ENCODE data around the gene KCNMB4.
"Not testable (repeated sequence)": the region's sequence is repeated elsewhere in the genome, so short reads cannot be mapped to it uniquely, and the experiment has no call there.

KCNMB4 gene

DNA sequence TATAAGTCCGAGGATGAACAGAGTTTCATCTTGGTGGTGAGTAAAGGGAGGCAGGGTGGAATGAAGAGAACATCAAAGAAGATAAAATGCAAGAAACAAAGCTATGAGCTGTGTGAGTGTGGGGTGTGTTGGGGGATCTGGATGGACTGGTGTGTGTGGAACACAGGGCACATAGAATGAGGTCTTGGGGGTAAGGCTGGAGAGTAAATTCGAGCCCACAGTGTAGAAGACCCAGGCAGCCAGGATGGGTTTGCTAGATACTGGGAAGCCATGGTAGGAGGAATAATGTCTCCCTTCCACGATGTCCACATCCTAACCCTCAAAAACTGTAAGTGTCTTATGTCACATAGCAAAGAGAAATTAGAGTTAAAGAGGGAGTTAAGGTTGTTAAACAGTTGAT is 6.8 kb downstream of the KCNMB4 start:
- no peak for FAIRE-seq
- DNase-seq (ENCODE audit: low spot score): no peak

DNA sequence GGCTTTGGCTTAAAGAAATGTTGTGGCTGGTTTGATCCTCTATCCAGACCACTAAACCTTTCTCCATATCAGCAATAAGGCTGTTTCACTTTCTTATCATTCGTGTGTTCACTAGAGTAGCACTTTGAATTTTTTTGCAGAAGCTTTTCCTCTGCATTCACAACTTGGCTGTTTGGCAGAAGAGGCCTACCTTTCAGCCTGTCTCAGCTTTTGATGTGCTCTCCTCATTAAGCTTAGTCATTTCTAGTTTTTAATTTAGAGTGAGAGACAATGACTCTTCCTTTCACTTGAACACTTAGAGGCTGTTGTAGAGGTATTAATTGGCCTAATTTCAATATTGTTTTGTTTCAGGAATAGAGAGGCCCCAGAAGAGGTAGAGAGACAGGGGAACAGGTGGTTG is 13.8 kb downstream of the KCNMB4 start:
- FAIRE-seq (no peak), DNase-seq (ENCODE audit: low spot score) (no peak)

DNA sequence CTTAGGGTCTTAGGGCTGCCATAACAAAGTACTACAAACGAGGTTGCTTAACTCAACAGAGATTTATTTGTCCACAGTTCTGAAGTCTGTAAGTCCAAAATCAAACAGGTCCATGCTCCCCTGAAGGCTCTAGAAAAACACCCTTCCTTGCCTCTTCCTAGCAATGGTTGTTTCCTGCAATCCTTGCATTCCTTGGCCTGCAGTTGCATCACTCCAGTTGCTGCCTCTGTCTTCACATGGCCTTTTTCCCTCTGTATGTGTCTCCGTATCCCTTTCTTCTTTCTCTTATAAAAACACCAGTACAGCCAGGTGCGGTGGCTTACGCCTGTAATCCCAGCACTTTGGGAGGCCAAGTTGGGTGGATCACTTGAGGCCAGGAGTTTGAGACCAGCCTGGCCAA is 17.4 kb downstream of the KCNMB4 start:
- no peak for FAIRE-seq
- no peak for DNase-seq (ENCODE audit: low spot score)

DNA sequence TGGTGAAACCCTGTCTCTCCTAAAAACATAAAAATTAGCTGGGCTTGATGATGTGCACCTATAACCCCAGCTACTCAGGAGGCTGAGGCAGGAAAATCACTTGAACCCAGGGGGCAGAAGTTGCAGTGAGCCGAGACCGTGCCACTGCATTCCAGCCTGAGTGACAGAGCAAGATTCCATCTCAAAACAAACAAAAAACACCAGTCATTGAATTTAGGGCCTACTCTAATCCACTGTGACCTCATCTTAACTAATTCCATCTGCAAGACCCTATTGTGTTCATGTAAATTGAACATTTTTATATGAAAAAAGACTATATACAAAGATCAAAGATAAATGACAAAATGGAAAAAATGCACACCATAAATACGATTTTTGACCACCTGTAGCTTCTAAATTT is 17.8 kb downstream of the KCNMB4 start:
- no peak for DNase-seq (ENCODE audit: low spot score)
- no peak for FAIRE-seq

DNA sequence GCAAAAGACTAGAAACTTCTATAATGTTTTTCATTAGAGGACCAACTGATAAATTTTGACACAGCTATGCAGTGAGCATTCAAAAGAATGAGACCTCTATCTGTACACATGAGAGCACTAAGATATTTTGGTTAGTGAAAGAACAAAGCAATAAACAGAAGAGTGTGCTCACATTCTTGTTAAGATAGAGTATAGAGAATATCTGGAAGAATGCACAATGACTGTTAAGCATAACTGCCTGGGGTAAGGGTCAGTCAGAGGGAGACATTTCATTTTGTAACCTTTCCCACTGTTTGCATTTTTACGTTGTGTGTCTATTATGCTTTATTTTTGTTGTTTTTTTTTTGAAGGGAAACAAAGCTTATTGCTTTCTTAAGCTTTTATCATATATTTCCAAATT is 20.7 kb downstream of the KCNMB4 start:
- FAIRE-seq (no peak), DNase-seq (ENCODE audit: low spot score) (no peak)

DNA sequence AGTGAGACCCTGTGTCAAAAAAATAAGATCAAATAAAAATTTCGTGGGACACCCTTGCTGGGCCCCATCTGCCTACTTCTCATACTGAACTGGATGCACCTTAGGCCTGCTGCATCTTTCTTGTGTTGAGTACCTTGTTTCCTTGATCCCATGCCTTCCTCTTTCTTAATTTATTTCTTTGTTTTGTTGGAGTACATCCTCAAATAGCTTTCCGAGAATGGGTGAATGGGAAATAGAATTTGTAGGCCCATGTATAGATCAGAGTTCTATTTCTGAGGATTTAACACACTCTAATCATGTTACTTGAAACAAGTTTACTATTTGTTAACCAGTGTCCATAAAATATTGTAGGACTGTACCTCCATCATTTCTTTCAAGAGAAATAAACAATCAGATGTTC is 23.6 kb downstream of the KCNMB4 start:
- DNase-seq (ENCODE audit: low spot score) (no peak), FAIRE-seq (no peak)

DNA sequence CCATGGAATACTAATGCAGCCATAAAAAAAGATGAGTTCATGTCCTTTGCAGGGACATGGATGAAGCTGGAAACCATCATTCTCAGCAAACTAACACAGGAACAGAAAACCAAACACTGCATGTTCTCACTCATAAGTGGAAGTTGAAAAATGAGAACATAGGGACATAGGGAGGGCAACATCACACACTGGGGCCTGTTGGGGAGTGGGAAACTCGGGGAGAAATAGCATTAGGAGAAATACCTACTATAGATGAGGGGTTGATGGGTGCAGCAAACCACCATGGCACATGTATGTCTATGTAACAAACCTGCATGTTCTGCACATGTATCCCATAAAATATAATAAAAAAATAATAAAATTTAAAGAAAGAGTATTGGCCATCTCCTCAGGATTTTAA is 26.5 kb downstream of the KCNMB4 start:
- not testable (repeated sequence) for DNase-seq (ENCODE audit: low spot score); FAIRE-seq

DNA sequence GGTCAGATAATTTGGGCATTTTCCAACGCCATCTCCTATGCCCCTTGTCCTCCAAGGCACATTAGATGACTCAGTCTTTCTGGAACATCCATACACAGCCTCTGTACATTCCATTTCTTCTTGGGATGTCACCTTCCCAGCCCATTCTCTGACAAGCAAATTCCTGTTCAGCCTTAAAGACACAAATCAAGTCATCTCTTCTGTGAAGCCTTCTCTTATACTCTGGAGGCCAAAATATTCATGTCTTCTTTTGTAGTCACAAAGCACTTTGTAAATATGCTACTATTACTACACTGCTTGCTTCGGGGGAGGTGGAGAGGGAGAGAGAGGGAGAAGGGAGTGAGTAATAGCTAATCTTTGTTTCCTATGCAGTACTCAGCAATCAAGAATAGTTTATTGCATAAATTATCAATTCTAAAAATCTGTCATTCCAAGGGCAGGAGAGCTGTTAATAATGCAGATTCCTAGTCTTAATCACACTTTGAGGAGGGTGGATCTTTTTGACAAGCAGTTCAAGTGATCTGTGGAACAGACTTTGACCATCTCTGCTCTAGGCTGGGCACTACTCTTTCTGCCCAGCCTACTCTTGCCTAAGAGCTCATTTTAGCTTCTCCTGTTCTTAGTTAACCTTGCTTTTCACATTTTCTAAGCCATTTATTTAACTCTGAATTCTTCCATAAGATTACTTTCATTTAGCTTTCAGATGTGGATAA is 27.9 kb downstream of the KCNMB4 start:
- FAIRE-seq (no peak), DNase-seq (ENCODE audit: low spot score) (peak; percentile 11)

DNA sequence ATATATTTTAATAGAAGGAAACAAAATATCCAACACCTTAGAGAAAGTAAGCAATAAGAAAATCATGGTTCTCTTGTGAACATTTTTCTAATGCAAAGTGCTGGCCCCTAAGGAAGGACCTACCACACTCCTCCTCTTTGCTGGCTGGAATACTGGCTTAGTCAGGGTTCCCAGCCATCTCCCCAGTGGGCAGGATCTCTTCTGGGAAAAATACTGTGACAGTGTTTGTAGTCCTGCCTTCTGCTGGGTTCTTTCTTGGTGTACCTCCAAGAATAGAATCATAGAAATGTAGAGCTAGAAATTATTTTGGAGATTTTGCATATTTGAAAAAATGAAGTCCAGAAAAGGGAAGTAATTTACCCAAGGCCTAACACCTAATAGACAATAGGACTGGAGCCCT is 31.9 kb downstream of the KCNMB4 start:
- no peak for FAIRE-seq

DNA sequence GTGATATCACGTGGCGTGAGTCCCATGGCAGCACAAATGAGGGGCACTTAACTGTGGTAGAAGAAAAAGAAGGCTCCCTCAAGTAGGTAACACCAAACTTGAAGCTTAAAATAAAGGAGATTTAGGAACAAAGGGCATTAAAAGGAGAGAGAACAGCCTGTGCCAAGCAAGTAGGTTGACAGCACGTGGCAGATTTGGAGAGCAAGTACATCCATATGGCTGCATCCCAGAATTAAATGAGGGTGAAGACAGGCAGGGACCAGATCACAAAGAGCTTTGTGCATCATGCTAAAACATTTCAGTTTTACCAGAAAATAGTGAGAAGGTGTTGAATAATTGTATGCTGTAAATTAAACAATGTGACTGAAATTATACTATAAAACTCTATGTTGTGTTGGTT is 32.8 kb downstream of the KCNMB4 start:
- DNase-seq (ENCODE audit: low spot score) (no peak), FAIRE-seq (no peak)

More for the DNA sequence above, 31.9 kb downstream of the KCNMB4 start:
- DNase-seq (ENCODE audit: low spot score): no peak

DNA sequence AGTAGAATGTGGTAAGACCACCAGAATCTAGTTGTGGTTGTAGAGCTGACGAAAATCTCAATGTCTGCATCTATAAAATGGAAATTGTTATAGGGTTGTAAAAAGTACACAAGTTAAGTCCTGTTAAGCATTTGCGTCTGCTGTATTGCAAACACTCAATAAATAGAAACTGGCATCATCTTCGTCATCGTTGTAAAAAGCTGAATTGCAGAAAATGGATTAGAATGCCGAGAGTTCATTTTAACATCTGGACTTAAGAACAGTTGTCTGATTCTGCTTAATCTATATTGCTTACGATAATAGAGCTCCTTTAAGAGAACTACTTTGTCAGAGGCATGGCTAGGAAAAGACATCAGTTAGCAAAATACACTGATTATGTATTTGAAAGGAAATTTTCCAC is 33.2 kb downstream of the KCNMB4 start:
- DNase-seq (ENCODE audit: low spot score): no peak
- FAIRE-seq: no peak

DNA sequence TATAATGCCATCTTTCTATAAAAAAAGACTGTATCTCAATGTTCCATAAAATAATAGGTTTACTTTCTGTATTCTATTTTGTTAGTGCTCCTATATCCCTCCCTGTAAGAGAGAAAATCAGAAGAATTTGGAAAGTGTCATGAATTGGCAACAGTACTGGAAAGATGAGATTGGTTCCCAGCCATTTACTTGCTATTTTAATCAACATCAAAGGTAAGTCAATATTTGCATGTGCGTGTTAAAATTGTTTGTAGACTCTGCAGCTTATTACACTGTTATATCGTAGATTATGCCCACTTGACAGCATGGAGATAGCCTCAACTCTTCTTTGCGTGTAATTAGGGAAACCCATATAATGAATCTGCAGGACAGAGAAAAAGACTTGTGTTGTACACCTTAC is 34.0 kb downstream of the KCNMB4 start:
- DNase-seq (ENCODE audit: low spot score) (no peak), FAIRE-seq (no peak)

DNA sequence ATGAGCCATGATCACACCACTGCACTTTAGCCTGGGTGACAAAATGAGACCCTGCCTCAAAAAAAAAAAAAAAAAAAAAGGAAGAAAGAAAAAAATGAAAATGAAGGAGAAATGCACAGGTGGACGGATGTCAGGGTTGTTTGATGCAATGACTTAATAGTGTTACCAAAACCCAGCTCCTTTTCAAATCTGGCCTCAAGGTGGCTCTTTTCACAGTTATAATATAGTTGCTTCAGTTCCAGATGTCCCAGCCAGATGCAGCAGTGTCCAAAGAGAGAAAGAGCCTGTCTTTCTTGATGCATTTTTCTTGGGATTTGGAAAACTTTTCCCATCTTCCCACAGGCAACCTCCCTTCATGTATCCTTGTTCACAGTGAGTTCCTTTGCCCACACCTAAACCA is 36.5 kb downstream of the KCNMB4 start:
- no peak for FAIRE-seq
- DNase-seq (ENCODE audit: low spot score): no peak

DNA sequence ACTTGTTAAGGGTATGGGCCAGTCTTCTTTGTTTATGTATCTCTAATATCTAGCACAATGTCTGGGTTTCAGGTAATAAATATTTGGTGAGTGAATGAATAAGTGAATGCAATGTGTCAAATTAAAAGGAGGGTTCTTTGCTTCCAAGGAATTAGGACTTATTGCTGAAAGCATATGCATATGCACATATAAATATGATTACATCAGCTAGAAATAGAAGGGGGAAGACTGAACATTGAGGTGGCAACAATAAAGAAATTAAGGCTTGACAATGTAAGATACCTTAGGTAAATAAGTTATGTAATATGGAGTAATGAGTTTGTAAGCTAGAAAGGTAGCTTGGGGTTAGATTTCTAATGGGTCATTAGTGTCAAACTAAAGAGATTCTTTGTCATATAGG is 37.7 kb downstream of the KCNMB4 start:
- FAIRE-seq (no peak), DNase-seq (ENCODE audit: low spot score) (no peak)

DNA sequence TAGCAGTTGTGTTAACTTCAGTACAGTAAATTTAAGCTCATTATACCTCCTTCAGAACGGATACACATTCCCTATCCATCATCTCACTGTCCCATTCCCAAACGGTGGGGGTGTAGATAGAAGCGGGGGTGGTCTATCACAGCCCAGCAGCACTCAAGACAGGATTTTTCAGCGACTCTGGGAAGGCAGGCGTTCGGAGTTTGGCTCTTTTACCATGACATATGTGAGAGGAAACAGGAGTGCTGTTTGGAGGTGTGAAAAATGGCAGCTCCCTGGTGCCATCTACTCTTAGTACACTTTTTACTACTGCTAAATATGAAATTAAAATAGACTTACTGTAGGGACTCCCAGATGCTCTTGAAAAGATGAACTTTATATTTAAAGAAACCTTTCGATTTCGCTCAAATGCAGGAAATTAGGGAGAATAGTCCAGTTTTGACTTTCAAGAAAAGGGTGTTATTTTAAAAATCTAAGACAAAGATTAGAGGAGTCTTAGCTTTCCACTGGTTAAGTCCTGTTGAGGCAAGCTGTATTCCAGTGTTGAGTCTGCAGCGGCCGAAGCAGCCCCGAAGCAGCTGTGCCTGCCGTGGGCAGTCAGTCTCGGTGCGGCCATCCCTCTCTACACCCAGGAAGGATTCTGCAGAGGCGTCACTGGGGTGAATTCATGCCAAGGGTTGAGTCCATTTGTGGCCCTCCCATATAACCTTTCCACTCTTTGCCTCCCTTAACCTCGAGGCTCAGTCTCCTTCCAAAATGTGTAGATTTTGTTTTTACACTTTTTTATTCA is 42.1 kb downstream of the KCNMB4 start:
- DNase-seq (ENCODE audit: low spot score): no peak
- FAIRE-seq: no peak

DNA sequence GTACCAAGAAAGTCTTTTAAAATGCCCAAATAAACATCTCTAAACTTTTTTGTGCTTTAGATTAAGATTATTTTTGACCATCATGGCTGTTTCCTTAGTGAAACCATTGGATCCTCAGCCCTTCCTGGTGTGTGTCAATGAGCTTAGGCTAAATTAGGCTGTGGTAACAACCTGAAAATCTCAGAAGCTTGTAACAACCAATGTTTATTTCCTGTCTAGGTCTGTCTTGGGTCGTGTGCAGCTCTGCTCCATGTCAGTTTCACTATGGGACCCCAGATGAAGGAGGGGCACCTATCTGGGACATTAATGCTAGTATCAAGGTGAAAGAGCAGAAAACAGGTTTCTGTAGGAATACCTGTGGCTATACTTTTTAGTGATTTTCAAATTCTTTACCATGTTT is 49.9 kb downstream of the KCNMB4 start:
- no peak for DNase-seq (ENCODE audit: low spot score)
- no peak for FAIRE-seq

DNA sequence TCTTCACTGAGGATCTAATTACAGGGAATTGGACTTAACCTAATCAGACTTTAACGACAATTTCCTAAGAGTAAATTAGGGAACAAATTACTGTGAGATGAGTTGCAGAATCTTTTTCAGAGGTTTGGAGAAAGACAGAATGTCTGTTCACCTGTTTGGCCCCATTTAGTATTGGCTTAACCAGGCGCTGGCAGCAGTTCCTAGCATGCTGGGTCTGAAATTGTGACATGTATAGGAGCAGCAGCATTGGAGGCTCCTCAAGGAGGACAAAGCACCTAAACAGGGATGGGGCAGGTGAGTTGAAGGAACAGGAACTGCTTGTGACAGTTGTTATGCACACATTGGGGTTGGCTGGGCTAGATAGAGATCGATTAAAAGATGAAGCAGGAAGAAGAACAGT is 51.0 kb downstream of the KCNMB4 start:
- DNase-seq (ENCODE audit: low spot score) (no peak), FAIRE-seq (no peak)

DNA sequence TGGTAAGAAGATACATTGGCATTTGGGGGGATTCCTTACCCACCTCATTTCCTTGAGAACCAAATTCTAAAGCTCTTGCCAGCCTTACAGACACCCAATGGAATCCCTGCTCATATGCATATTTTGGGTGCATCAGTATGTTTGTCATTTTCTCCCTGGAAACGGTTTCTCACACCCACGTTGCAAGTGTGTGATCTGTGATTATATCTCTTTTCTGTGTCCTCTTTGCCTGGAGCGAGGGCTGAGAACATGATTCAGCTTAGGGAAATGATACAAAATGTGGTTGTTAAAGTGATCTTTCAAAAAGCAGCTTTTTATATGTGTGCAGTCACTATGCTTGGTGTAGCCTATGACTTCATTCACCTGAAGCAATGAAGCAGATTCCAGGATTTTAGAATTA is 52.0 kb downstream of the KCNMB4 start:
- FAIRE-seq: no peak
- no peak for DNase-seq (ENCODE audit: low spot score)

DNA sequence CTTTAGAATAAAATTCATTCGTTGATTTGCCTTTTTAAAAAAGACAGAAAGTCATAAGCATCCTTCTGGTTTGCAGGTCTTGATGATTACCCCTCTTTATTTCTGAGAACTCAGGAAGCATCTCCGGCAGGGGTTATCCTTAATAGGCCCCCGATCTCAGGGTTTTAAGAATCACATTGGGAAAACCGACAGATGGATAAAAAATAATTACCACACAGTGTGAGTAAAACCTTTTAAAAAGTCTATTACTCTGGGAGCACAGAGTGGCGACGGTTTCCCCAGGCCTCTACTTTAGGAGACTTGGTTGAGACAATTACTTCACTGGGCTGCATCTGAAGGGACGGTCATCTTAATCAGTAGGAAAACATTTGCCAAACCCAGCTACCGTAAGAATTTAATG is 56.5 kb downstream of the KCNMB4 start:
- FAIRE-seq: no peak
- no peak for DNase-seq (ENCODE audit: low spot score)

DNA sequence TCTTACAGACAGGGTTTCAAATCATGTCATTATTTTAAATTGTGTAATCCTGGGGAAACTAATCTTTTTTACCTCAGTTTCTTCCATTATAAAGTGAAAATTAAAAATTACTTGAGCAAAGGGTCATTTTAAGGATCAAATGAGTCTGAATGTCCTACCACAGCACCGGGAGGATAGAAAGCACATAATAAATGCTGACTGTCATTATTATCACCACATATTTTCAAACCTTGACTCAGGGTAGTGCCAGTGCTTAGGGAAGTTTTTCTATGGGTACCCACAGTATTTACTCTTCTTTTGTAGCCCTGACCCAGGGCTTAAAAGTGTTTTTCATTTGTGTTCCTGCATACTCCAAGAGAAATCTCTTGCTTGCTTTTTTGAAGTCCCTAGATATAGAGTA is 60.5 kb downstream of the KCNMB4 start:
- no peak for DNase-seq (ENCODE audit: low spot score)
- no peak for FAIRE-seq

DNA sequence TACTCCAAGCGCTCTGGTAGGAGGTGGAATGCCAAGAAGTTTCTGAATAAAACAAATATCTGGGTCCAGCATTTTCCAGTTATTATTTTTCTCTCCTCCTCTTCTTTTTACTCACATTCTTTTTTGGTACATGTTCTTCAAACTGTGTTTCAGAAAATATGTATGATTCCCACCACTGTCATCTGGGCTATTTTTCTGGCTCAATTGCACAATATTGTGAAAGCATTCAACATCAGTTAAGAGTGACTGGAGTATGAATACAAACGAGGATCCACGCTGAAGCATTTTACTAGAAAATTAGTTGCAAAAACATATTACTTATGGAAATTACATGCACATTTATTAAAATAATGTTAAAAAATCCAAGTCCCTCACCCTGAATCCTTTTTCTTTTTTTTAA is 61.5 kb downstream of the KCNMB4 start:
- DNase-seq (ENCODE audit: low spot score) (no peak), FAIRE-seq (no peak)

DNA sequence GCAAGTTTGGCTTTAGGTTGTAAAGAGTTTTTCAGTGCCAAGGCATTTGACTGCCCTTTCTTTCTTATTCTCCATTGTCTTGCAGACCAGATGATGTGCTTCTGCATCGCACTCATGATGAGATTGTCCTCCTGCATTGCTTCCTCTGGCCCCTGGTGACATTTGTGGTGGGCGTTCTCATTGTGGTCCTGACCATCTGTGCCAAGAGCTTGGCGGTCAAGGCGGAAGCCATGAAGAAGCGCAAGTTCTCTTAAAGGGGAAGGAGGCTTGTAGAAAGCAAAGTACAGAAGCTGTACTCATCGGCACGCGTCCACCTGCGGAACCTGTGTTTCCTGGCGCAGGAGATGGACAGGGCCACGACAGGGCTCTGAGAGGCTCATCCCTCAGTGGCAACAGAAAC is 64.3 kb downstream of the KCNMB4 start:
- DNase-seq (ENCODE audit: low spot score): no peak
- FAIRE-seq: no peak

DNA sequence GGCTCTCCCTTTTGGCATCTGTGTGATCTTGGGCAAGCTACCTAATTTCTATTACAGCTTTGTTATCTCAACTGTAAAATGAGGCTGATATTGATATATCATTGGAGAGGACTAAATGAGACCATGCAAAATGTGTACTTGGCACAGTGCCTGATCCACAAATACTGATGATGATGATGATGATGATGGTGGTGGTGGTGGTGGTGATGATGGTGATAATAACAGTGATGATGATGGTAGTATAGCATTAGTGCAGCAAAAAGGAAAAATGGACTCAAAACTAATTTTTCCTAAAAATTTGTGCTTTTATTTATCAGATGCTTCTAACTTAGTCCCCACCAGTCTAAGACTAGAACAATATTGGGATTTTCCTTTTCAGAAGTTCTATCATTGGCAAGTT is 70.7 kb downstream of the KCNMB4 start:
- FAIRE-seq (no peak), DNase-seq (ENCODE audit: low spot score) (no peak)
